Left lung (tissue), 10 donors: ENCODE results near the gene FBXL15. TPM values are rescaled to one million over a fixed set of nuclear protein-coding genes. Genes with fewer than 3 reads are reported as not detected.

ENCODE experiments used
- ATAC-seq: fragments of 200-7000 bp; cut with Tn5 transposase; one replicate; pipeline ENCODE4 v1.9.1; 2020; ENCODE audit warnings: moderate library complexity
- DNase-seq, 4 donors: peaks; one replicate each; pipeline ENCODE4 v3.0.0-alpha.2; 2013 to 2020
- H3K27ac ChIP-seq, 2 donors: fragments of 200-600 bp; sonication (generic) in 1 of 2; one replicate each; pipeline versions ENCODE4 v1.5.0 to v1.8.0; 2020 to 2021
- H3K27me3 ChIP-seq, 2 donors: fragments of 200-600 bp; sonication (generic) in 1 of 2; one replicate each; pipeline versions ENCODE4 v1.5.0 to v1.8.0; 2020 to 2021
- H3K36me3 ChIP-seq, 2 donors: fragments of 200-600 bp; sonication (generic) in 1 of 2; one replicate each; pipeline versions ENCODE4 v1.5.0 to v1.8.0; 2020 to 2021
- H3K4me1 ChIP-seq, 2 donors: fragments of 200-600 bp; one replicate each; pipeline ENCODE4 v1.8.0; 2021
- H3K4me3 ChIP-seq, 2 donors: fragments of 200-600 bp; sonication (generic) in 1 of 2; one replicate each; pipeline versions ENCODE4 v1.5.0 to v1.8.0; 2020 to 2021; ENCODE audit warnings: mild to moderate bottlenecking in 1 of 2
- H3K9me3 ChIP-seq, 2 donors: fragments of 200-600 bp; sonication (generic) in 1 of 2; one replicate each; pipeline versions ENCODE4 v1.5.0 to v1.8.0; 2020 to 2021
- intact Hi-C, 2 donors: fragments of 100-400 bp; cut with DNase I; formaldehyde crosslinking; loops; one replicate each; pipeline versions ENCODE4 v1.11.2 to v1.14.2; 2022
- polyA plus RNA-seq, 6 donors: library from polyadenylated mRNA; unstranded; fragments of 120-200 nt; gene quantifications; one replicate each; pipeline ENCODE4 v1.2.1, GENCODE V29; 2013; ENCODE audit not compliant: insufficient read length in 6 of 6
- total RNA-seq, 2 donors: library from RNA; stranded (reverse); fragmentation: NEBNext Ultra II Directional; extraction: Animal tissue kit (Norgen Biotek cat#: 25700); gene quantifications; one replicate each; pipeline ENCODE4 v1.2.1, GENCODE V29; 2021
- TF ChIP-seq, protein P1 (sequence below), 2 donors: fragments of 200-600 bp; sonication (generic) in 1 of 2; IDR thresholded peaks; one replicate each; pipeline versions ENCODE4 v1.5.0 to v1.8.0; 2021; ENCODE audit warnings: antibody characterized with exemption in 2 of 2
- donor health status: DM: no; HTN: yes; CAD: no.
- donor health status: DM: no; HTN: no; CAD: no.

FBXL15 gene
- total and polyA plus RNA-seq, 8 donors, result 5.7 to 18.7 (median 7.4) TPM

DNA sequence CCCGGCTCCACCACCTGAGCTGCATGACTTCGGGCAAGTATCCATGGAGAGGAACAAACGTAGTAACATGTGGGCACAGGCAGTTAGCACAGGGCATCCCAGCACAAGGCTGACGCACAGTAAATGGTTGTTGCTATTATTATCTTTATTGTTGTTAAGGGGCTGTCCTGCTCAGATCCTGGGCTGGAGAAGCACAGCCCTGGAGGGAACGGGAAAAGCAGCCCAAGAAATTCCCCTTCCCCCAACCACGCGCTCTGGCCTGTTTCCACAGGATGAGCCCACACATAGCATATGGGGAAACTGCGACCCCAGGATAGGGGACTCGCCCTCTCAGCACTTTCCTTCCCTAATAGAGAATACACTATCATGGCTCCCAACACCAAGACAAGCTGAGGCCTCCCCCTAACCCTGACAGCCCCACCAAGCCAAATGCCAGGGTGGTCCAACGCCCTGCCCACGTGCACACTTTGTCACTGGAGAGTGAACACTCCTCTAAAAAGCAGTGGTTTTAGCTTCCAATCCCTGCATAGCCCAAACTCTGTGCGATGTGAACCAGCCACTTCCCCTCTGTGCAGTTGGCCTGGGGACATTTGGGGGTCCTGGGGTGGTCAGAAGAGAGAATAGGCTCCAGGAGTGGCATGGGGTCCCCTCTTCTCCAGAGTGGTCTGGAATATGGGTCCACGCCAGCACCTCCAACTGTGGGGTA, 13.1 kb upstream of the FBXL15 start:
- Histone ChIP-seq H3K27ac (no peak overlapping the region), H3K36me3 (peaks cover 0 to 12% of the 10 kb centered on the region in 2 donors), H3K4me3 (no peak overlapping the region), H3K27me3 (peaks cover 34 to 59% of the 10 kb centered on the region in 2 donors), H3K9me3 (no peaks in the 10 kb centered on the region), H3K4me1 (peaks cover 0 to 24% of the 10 kb centered on the region in 2 donors)
- DNase-seq (no peak), ATAC-seq (no peak)
- intact Hi-C loops, result no loop called here
- TF ChIP-seq, protein P1, sequence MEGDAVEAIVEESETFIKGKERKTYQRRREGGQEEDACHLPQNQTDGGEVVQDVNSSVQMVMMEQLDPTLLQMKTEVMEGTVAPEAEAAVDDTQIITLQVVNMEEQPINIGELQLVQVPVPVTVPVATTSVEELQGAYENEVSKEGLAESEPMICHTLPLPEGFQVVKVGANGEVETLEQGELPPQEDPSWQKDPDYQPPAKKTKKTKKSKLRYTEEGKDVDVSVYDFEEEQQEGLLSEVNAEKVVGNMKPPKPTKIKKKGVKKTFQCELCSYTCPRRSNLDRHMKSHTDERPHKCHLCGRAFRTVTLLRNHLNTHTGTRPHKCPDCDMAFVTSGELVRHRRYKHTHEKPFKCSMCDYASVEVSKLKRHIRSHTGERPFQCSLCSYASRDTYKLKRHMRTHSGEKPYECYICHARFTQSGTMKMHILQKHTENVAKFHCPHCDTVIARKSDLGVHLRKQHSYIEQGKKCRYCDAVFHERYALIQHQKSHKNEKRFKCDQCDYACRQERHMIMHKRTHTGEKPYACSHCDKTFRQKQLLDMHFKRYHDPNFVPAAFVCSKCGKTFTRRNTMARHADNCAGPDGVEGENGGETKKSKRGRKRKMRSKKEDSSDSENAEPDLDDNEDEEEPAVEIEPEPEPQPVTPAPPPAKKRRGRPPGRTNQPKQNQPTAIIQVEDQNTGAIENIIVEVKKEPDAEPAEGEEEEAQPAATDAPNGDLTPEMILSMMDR (IDR thresholded peaks at IDR 0.05), result no peak

DNA sequence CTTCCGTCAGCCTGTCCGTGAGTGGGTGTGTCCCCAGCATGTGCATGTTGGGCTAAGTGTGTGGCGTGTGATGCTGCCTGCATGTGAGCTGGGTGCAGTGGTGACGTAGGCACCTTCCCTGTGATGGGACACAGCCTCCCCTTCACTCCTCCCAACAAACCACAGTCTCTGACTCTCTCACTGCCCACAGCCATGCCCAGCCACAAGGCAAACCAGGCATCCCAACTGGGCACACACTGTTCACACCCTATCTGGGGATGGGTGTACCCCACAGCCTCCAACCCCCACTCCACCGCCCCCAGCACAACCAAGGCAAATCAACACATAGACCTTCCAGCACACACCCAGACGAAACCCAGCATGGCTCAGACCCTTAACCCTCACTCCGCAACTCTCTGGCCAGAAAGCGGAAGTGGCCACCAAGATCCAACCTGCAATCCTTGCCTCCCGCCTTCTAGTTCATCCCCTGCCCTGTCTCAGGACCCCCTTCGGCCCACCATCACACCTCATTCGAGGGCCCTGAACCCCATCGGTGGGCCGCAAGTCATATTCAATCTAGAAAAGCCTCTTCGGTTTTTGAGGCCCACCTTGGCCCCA, 12.4 kb upstream of the FBXL15 start:
- Histone ChIP-seq H3K9me3 (no peaks in the 10 kb centered on the region), H3K36me3 (peaks cover 0 to 5% of the 10 kb centered on the region in 2 donors), H3K27ac (no peak overlapping the region), H3K4me3 (peak overlapping the region; percentile 25 to 36), H3K4me1 (peaks cover 0 to 24% of the 10 kb centered on the region in 2 donors), H3K27me3 (peaks cover 34 to 66% of the 10 kb centered on the region in 2 donors)
- DNase-seq, result no peak
- TF ChIP-seq, protein P1 (IDR thresholded peaks at IDR 0.05), result no peak
- intact Hi-C loops, result no loop called here
- ATAC-seq, result no peak

DNA sequence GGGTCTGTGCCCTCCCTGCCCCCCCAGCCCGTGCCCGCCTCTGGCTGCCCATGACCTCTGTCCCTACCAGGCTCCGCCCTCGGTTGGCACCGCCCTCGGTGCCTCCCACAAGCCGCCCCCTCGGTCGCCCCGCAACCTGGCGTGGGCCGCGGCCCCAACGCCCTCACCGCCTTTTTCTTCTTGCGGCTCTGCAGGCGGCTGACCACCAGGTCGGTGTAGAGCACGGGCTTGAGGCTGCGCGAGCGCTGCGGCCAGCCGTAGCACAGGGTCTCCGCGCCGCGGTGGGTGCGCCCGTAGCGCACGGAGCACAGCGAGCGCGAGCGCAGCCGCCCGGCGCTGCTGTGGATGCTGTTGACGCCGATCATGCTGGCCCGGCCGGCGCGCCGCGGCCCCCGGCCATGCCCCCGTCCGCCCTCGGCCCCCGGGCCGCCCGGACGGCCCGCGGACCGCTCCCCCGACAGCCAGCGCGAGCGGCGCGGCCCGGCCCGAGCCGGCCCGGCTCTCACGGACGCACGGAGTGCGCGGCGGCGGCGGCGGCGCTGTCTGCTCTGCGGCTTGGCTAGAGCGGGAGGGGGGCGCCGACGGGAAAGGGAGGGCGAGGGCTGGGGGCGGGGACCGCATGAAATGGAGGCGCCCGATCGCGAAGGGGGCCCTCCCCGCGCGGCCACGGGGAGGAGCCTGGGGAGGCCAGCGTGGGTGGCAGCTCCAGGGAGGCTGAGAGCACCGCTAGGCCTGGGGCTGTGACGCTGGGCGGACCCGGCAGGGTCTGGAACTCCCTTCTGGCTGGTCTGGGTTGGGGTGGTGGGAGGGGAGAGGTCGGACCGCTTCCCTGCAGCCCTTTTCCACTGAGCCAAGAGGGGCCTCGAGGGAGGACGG, 11.7 kb upstream of the FBXL15 start:
- H3K4me3 ChIP-seq, result peak overlapping the region; percentile 25 to 36
- peaks cover 0 to 24% of the 10 kb centered on the region in 2 donors for H3K4me1 ChIP-seq
- H3K36me3 ChIP-seq, result no peaks in the 10 kb centered on the region
- no peak overlapping the region for H3K27ac ChIP-seq
- peak; percentile 68 for ATAC-seq
- intact Hi-C loops, result no loop called here
- H3K27me3 ChIP-seq, result peaks cover 34 to 73% of the 10 kb centered on the region in 2 donors
- H3K9me3 ChIP-seq, result no peaks in the 10 kb centered on the region
- DNase-seq, result peak in 2 of 4 donors; percentile 80 to 84
- TF ChIP-seq, protein P1 (IDR thresholded peaks at IDR 0.05), result no peak

DNA sequence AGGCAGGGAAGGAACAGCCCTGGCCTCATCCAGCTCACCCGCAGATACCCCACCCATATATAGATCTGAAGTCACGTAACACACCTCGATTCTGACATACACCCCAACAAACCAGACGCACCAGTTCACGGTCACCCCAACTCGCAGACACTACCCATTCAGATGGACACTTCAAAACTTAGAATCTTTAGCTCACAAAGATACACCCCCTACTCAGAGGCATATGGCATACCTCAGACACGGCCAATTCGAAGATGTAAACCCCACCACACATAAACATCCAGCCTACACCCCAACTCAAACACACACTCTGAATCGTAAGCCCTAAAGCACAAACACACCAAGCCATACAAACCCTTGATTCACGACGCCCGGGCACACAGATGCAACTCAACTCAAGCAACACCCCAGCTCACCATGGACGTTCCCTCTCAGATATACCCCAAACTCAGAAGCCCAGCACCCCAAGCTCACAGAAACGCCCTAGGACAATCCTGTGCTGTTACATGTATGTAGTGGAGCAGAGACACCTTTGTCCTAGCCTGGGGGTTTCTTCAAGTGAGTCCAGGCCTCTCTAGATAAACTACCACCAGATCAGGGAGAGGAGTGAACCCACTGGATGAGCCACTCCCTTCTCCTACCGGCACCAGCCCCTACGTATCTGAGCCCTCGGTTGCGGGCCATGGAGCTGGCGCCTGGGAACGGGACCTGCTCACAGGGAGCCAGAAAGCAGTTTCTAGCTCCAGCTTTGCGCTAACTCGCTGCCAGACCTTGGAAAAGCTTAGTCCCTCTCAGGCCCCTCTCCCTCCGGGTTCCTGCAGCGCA, 10.8 kb upstream of the FBXL15 start:
- H3K9me3 ChIP-seq, result no peaks in the 10 kb centered on the region
- H3K27me3 ChIP-seq, result peaks cover 34 to 81% of the 10 kb centered on the region in 2 donors
- H3K4me3 ChIP-seq, result peak overlapping the region; percentile 9 to 36
- ATAC-seq (no peak), DNase-seq (no peak)
- TF ChIP-seq, protein P1 (IDR thresholded peaks at IDR 0.05), result no peak
- H3K36me3 ChIP-seq, result no peaks in the 10 kb centered on the region
- intact Hi-C loops, result no loop called here
- H3K27ac ChIP-seq, result no peak overlapping the region
- H3K4me1 ChIP-seq, result peaks cover 0 to 24% of the 10 kb centered on the region in 2 donors
